ENCODE results near the gene MRTFB. TPM values are rescaled to one million over a fixed set of nuclear protein-coding genes. Genes with fewer than 3 reads are reported as not detected.

The MRTFB gene
- total RNA-seq, 3 donors from 2014 or later (not counting 1 experiment from before 2014, with no cell fraction given): 12.8 to 22.8 (median 19.6) TPM

DNA sequence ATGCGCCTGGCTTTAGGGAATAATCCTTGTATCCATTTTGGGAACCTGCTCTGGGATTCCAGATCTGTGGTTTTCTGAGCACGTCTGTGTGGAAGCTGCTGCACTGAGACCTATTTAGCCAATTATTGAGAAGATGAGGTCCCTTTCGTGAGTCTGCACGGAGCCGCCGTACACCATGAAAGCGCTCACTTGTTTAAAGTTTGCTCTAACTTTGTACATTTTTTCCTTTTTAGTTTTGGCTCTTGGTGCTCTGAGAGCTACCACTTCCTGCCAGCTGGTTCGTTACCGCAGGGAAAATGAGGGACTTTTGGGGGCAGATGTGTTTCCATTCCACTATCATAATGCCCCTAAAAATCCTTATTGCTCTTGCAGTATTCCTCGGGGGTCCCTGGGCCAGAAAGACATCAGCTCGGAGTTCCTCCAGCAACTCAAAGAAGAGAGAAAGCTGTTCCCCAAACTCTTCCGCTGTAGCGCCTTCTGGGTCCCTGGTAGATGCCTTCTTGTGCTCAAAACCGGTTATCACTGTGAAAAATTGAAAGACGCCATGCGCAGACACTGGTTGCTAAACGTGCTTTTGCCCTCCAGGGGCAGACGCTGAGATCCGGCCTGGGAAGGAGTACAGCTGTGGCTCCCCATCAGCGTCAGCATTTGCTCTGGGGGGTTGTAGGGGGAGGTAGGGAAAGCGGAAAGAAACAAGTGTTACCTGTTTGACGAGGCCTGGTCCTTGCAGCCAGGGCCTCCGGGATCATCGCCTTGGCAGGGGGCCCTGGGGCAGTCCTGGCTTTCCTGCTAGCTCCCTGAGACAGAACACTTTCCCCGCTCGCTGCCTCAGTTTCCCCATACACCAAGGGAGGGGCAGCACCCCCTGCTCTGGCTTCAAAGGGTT lies 238.1 kb downstream of the MRTFB start:
- ATAC-seq (peak in 2 of 3 donors; percentile 15 to 25), DNase-seq (peak in 1 of 2 donors; percentile 71)
- Mint-ChIP-seq H3K9me3 (no peaks in the 10 kb centered on the region), H3K27ac (no peak overlapping the region), H3K4me3 (peak overlapping the region; percentile 62), H3K27me3 (ENCODE audit: low read depth in 2 of 2) (peaks cover 24 to 29% of the 10 kb centered on the region in 2 donors), H3K36me3 (no peaks in the 10 kb centered on the region), H3K4me1 (peaks cover 7 to 11% of the 10 kb centered on the region in 2 donors)
- 31% methylated on average over 24 of the region's 26 CpGs for WGBS (ENCODE audit: insufficient coverage)
- TF ChIP-seq, protein P1, sequence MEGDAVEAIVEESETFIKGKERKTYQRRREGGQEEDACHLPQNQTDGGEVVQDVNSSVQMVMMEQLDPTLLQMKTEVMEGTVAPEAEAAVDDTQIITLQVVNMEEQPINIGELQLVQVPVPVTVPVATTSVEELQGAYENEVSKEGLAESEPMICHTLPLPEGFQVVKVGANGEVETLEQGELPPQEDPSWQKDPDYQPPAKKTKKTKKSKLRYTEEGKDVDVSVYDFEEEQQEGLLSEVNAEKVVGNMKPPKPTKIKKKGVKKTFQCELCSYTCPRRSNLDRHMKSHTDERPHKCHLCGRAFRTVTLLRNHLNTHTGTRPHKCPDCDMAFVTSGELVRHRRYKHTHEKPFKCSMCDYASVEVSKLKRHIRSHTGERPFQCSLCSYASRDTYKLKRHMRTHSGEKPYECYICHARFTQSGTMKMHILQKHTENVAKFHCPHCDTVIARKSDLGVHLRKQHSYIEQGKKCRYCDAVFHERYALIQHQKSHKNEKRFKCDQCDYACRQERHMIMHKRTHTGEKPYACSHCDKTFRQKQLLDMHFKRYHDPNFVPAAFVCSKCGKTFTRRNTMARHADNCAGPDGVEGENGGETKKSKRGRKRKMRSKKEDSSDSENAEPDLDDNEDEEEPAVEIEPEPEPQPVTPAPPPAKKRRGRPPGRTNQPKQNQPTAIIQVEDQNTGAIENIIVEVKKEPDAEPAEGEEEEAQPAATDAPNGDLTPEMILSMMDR (IDR thresholded peaks at IDR 0.05): no peak
- H3K9me3 ChIP-seq (ENCODE audit: control insufficient read depth, insufficient read depth, low read length): no peaks in the 10 kb centered on the region
- intact Hi-C loops (cut with micrococcal nuclease): no loop called here
- H3K4me1 ChIP-seq (ENCODE audit: control insufficient read depth, insufficient read depth, low read length): peaks cover 10% of the 10 kb centered on the region
- H3K36me3 ChIP-seq (ENCODE audit: control insufficient read depth, insufficient read depth, low read length): no peaks in the 10 kb centered on the region
- H3K4me3 ChIP-seq (ENCODE audit: low read length): no peak overlapping the region
- H3K27me3 ChIP-seq (ENCODE audit: control insufficient read depth, insufficient read depth, low read length): peaks cover 4% of the 10 kb centered on the region
- H3K27ac ChIP-seq (ENCODE audit: low read length): no peak overlapping the region

DNA sequence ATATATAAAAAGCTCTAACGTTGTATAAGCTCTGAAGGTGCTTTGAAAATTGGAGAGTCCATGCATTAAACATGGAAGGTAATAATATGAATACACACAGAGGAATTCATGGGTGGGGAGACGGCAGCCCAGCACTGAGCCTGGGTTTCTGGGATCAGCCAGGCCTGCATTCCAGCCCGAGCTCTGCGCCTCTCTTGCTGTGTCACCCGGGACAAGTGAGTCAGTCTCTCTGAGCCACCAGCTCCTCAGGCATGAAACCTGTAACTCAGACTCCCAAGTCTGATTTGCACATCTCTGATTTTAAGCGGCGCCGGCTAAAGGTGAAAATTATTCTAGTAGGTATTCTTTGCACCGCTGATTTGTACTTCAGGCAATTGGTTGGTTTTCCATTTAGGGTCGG lies 238.8 kb downstream of the MRTFB start:
- Mint-ChIP-seq H3K36me3 (no peaks in the 10 kb centered on the region), H3K27me3 (ENCODE audit: low read depth in 2 of 2) (peaks cover 19 to 23% of the 10 kb centered on the region in 2 donors), H3K27ac (no peak overlapping the region), H3K4me3 (no peak overlapping the region), H3K4me1 (peaks cover 7 to 11% of the 10 kb centered on the region in 2 donors), H3K9me3 (no peaks in the 10 kb centered on the region)
- H3K36me3 ChIP-seq (ENCODE audit: control insufficient read depth, insufficient read depth, low read length): no peaks in the 10 kb centered on the region
- H3K27me3 ChIP-seq (ENCODE audit: control insufficient read depth, insufficient read depth, low read length): peaks cover 3% of the 10 kb centered on the region
- ATAC-seq (no peak), DNase-seq (no peak)
- intact Hi-C loops (cut with micrococcal nuclease): no loop called here
- 80% methylated on average over 10 of the region's 10 CpGs for WGBS (ENCODE audit: insufficient coverage)
- H3K4me1 ChIP-seq (ENCODE audit: control insufficient read depth, insufficient read depth, low read length): peaks cover 10% of the 10 kb centered on the region
- no peaks in the 10 kb centered on the region for H3K9me3 ChIP-seq (ENCODE audit: control insufficient read depth, insufficient read depth, low read length)
- no peak overlapping the region for H3K4me3 ChIP-seq (ENCODE audit: low read length)
- no peak overlapping the region for H3K27ac ChIP-seq (ENCODE audit: low read length)
- TF ChIP-seq, protein P1 (IDR thresholded peaks at IDR 0.05): no peak

DNA sequence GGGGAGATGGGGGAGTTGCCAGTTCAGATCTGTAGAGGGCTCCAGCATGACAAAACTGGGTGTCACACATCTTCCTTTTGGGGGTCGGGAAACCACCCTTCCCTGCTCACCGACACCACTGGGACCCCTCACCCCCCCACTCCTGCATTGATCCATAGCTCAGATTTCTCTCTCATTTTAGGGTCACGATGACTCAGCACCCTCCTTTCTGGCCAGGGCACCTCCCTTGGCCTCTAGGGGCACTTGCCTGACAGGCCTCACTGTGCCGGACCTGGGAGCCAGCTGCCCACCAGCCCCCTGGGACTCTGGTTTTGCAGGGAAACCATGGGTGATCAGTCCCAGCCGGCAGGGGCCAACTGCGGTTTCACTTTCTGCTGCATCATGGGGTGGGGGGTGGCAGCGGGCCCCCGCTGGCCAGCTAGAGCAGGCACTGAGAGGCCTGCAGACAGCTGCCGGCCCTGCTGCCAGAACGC lies 239.4 kb downstream of the MRTFB start:
- Mint-ChIP-seq H3K9me3 (no peaks in the 10 kb centered on the region), H3K27me3 (ENCODE audit: low read depth in 2 of 2) (peaks cover 13 to 16% of the 10 kb centered on the region in 2 donors), H3K27ac (no peak overlapping the region), H3K4me3 (no peak overlapping the region), H3K36me3 (no peaks in the 10 kb centered on the region), H3K4me1 (peaks cover 7 to 11% of the 10 kb centered on the region in 2 donors)
- H3K4me3 ChIP-seq (ENCODE audit: low read length): no peak overlapping the region
- no peaks in the 10 kb centered on the region for H3K27me3 ChIP-seq (ENCODE audit: control insufficient read depth, insufficient read depth, low read length)
- H3K9me3 ChIP-seq (ENCODE audit: control insufficient read depth, insufficient read depth, low read length): no peaks in the 10 kb centered on the region
- 18% methylated on average over 10 of the region's 10 CpGs for WGBS (ENCODE audit: insufficient coverage)
- TF ChIP-seq, protein P1 (IDR thresholded peaks at IDR 0.05): no peak
- DNase-seq: no peak
- no peak for ATAC-seq
- no peaks in the 10 kb centered on the region for H3K36me3 ChIP-seq (ENCODE audit: control insufficient read depth, insufficient read depth, low read length)
- H3K27ac ChIP-seq (ENCODE audit: low read length): no peak overlapping the region
- intact Hi-C loops (cut with micrococcal nuclease): no loop called here
- peaks cover 10% of the 10 kb centered on the region for H3K4me1 ChIP-seq (ENCODE audit: control insufficient read depth, insufficient read depth, low read length)

Measured in natural killer cell (primary cell).